HG02981 (cell line): Measurements from ENCODE around the gene ATG4D.
A peak's percentile ranks its signal among the peaks of the same experiment; 100 is the strongest.
"Not testable (repeated sequence)": the region's sequence is repeated elsewhere in the genome, so short reads cannot be mapped to it uniquely, and the experiment has no call there.

Experiments
- ATAC-seq: cut with Tn5 transposase; IDR thresholded peaks from one replicate; pipeline ENCODE4 v1.9.1; 2021; ENCODE audit warnings: mild to moderate bottlenecking, moderate library complexity; ENCODE audit not compliant: unreplicated experiment

ATG4D gene

DNA sequence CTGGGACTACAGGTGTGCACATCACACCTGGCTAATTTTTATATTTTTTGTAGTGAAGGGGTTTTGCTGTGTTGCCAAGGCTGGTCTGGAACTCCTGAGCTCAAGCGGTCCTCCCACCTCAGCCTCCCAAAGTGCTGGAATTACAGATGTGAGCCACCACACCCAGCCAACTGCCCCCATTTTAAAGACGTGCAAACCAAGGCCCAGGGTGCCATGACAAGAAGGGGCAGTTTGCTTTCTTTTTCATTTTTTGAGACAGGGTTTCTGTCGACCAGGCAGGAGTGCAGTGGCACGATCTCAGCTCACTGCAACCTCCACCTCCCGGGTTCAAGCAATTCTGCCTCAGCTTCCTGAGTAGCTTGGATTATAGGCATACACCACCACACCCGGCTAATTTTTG is 30.1 kb downstream of the ATG4D start:
- ATAC-seq, result not testable (repeated sequence)

DNA sequence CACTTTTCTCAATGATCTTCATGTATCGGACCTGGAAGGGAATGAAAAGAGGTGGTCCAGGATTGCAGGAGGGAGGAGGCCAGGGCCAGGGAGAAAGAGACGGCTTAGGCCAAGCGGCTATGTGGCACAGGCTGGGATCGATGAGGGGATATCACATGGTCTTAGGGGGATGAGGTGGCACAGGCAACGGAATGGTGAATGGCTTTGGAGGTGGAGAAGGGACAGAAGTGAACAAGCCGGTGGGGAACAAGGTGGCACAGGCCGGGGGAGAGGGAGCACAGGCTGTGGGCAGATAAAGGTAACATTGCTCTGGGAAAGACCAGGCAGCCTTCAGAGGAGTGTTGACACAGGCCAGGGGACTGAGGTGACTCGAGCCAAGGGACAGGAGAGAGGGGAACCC is 30.8 kb downstream of the ATG4D start:
- ATAC-seq, result no peak

DNA sequence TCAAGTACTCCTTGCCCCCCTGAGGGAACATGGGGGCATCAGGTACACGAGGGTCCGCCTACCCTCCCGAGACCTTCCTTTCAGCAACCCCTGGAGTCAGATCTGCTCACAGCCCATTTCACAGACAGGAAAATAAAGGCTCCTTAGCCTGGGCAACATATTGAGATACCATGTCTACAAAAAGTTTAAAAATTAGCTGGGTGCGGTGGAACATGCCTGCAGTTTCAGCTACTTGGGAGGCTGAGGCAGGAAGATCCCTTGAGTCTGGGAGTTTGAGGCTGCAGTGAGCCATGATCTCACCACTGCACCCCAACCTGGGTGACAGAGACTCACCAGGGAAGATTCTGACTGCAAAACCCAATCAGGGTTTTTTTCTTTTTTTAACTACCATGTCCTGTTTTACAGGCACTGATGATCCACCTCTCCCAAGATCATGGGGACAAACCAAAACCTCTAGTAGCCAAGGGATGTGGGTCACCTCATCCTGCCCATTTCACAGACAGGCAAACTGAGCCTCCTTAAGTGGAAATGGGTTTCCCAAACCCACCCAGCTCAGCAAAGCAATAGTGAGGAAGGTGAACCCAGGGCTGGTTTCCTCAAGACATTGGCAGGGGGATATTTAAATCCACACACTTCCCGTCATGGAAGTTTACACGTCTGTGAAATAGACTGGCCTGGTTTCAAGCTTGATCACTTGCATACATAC is 31.5 kb downstream of the ATG4D start:
- no peak for ATAC-seq

DNA sequence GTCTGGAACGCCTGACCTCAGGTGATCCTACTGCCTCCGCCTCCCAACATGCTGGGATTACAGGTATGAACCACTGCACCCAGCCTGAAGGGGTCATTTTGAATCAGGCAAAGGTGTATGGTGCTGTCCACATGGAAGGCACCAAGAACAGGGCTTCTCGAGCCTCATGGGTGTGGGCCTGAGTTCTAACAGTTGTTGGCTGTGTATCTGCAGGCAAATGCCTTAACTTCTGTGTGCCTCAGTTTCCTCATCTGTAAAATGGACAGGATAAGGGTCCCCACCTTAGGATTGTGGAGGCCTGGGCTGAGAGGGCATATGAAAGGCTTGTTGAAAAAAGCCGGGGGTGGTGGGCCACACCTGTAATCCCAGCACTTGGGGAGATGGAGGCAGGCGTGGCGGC is 34.2 kb downstream of the ATG4D start:
- ATAC-seq, result no peak

DNA sequence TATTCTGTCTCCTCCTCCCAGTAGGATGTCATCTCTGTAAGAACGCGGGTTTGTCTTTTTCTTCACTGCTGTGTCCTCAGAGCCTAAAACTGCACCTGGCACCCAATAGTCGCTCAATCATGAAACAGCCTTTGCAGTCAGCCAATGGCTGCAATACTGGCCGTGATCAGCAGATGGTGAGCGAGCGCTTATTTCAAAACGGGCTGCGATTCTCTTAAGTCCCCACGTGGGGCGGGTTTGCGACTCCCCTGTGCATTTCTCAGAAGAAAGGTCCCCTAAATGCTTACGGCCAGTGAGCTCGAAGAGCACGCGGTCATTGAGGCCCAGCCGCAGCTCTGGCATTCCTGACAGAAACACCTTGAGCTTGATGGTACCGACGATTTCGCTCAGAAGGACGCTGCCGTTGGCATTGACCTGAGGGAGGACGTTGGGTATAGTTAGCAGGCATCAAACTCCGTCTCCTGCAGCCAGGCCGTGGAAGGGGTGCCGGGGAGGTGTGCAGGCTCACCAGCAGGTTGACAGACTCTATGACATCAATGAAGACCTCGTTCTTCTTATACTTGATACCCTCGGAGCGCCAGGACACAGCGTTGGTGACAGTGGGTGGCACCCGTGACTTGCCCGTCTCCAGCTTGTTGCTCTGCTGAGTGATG is 37.4 kb downstream of the ATG4D start:
- no peak for ATAC-seq

DNA sequence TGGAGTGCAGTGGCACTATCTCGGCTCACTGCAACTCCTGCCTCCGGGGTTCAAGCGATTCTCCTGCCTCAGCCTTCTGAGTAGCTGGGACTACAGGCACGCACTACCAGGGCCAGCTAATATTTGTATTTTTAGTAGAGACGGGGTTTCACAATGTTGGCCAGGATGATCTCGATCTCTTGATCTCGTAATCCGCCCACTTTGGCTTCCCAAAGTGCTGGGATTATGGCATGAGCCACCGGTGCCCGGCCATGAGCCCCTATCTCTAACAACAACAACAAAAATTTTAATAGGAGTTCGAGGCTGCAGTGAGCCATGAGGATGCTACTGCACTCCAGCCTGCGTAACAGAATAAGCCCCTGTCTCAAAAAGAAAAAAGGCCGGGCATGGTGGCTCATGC is 38.4 kb downstream of the ATG4D start:
- ATAC-seq, result no peak

DNA sequence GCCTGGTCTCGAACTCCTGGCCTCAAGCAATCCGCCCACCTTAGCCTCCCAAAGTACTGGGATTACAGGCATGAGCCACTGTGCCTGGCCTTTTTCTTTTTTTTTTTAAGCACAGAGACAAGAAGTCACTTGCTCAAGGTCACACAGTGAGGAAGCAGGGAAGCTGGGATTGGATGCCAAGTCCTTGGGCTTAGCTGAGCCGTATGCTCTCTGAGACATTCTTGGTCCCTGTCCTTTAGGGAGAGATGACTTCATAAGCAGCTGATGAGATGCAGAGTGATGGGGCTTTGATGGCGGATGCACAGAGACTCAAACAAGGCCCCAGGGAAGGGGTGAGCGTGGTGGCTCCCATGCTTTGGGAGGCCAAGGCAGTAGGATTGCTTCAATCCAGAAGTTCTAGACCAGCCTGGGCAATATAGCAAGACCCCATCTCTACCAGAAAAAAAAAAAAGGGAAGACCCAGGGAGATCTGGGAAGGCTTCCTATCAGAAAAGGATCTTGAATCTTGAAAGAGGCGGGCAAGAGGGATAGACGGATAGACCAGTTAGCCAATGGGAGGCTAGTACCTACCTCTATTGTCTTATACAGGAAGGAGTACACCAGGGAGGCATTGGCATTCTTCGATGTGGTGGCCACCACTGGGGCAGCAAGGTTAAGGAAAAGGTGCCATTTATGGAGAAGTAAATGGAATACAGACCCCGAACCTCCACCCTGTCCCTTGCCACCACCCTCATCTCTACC is 39.5 kb downstream of the ATG4D start:
- ATAC-seq, result no peak

DNA sequence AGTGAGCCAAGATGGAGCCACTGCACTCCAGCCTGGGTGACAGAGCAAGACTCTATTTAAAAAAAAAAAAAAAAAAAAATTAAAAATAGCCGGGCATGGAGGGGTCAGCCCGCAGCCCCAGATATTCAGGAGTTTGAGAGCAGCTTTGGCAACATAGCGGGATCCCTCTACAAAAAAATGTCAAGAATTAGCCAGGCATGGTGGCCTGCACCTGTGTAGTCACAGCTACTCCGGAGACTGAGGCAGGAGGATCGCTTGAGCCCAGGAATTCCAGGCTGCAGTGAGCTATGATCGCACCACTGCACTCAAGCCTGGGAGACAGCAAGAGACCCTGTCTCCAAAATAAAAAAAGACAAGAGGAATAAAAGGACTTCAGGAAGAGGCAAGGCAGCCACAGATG is 42.7 kb downstream of the ATG4D start:
- ATAC-seq, result no peak

DNA sequence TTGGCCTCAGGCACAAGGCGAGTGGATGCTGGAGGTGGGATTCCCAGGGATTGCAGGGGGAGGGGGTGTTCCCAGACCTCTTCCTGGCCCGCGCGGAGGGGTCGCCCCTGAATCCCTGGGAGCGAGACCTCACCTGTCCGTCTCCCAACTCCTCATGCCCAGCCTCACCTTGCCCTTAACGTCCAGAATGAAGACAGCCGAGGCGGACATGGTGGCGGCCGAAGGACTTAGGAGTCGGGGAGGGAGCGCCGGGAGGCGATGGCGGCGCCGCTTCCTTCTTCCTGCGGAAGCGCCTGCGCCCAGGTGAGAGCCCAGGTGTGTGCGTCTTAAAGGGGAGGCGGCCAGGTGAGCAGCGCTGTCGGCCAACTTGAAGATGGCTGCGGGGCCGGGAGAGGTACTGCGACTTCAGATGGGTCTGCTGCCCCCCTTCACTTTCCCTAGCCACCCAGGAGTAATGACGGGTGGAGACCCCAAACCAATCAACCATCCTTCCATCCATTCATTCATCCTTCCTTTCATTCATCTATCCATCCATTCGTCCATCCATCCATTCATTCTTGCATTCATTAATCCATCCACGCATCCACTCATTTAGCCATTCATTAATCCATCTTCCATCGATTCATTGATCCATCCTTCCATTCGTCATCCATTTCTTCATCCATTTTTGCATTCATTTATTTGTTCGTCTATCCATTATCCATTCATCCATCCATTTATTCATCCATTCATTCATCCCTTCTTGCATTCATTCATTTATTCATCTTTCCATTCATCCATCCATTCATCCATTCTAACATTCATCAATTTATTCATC is 43.5 kb downstream of the ATG4D start, which contains the start of gene AP1M2:
TSS of gene AP1M2 (minus strand) at position 291 of the 817 bp plus-strand sequence. CDS start at position 210, 81 bp downstream.
- no peak for ATAC-seq

DNA sequence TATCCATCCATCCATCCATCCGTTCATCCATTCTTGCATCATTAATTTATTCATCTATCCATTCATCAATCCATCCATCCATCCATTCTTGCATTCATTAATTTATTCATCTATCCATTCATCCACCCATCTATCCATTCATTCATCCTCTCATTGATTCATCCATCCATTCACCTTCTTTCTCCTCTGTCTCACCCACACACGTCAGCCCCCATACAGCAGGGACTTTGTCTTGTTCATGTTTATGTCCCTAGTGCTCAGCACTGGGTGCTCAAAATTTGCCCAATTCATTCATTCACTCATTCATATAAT is 44.1 kb downstream of the ATG4D start:
- ATAC-seq, result no peak

DNA sequence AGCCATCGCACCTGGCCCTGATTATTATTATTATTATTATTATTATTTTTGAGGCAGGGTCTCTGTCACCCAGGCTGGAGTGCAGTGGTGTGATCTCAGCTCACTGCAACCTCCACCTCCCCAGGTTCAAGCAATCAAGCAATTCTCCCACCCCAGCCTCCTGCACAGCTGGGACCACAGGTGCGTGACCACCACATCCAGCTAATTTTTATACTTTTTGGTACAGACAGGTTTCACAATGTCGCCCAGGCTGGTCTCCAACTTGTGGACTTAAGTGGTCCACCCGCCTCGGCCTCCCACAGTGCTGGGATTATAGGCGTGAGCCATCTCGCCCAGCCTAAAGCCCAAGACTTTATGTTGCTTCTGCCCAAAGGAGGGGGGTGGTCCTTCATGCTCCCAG is 49.4 kb downstream of the ATG4D start:
- no peak for ATAC-seq

DNA sequence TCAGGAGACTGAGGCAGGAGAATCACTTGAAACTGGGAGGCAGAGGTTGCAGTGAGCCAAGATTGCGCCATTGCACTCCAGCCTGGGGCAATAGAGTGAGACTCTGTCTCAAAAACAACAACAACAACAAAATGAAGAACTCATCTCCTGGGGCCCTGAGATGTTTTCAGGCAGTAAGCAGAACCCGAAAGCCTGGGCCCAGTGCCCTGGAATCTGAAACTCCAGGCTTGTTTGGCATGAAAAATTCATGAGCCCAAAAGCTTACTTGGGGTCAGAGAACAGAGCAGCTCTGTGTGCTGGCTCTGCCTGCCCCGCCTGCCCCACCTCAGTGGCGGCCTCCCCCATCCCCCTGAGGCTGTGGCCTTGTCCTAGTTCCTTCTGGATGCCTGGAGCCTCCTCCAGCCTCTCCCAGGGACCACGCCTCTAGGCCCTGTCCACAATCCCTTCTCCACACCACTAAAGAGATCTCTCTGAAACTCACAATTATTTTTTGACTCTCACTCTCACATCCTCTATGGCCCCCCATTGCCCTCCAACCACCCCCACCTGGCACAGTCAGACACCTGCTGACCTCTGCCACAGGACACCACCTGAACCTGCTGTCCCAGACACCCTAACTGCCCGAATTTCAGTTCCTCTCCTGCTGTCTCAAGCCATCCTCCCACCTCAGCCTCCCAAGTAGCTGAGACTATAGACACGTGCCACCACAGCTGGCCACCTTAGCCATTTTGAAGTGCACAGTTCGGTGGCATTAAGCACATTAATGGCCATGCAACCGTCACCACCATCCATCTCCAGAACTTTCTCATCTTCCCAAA is 50.3 kb downstream of the ATG4D start:
- no peak for ATAC-seq

DNA sequence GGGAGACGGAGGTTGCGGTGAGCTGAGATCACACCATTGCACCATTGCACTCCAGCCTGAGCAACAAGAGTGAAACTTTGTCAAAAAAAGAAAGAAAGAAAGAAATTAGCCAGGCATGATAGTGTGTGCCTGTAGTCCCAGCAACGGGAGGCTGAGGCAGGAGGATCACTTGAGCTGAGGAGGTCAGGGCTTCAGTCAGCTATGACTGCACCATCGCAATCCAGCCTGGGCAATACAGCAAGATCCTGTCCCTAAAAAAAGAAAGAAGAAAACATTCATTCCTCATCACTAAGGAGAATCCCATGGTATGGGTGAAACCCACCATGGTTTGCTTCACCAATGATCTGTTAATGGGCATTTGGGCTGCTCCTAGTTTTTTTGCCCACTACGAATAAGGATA is 56.4 kb downstream of the ATG4D start:
- ATAC-seq, result no peak

DNA sequence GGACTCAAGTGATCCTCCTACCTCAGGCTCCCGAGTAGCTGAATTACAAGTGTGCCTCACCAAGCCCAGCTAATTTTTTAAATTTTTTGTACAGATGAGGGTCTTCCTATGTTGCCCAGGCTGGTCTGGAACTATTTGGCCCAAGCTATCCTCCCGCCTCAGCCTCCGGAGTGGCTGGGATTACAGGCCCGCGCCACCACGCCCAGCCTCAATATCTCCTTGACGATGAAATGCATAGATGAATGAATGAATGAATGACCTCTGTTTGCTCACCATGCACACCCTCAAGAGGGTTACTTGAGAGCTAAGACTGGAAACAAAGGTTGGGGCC is 58.3 kb downstream of the ATG4D start:
- ATAC-seq, result no peak

DNA sequence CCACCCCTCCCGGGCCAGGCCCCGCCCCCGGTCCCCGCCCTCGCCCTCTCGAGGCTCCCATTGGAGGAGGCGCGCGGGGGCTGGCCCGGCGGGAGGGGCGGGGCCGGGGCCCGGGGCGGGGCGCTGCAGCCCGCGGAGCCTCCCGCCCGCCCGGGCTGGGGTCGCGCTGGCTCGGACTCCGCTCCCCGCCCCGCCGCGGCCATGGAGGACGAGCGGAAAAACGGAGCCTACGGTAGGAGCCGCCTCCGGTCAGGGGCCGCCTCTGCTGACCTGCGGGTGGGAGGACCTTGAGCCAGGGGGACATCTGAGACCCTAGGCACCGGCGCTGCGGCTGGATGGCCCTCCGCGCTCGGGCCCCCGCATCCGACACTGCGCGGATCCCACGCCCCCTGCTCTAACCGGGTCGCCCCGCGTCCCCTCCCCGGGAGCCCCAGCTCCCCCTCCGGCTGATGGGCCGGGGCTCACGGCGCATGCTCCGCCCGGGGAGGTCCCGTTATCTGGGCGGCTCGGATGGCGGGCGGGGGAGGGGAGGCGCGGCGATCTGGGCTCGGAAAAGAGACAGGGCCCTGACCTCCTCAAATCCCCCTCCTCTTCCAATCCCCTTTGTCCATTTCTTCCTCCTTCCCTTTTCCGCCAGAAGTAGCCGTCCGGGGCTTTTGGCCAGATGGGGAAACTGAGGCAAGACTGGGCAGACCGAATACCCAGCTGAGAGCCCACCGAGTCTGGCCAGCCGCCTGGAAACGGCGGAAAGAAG is 58.8 kb downstream of the ATG4D start:
- peak; percentile 46 for ATAC-seq
